ENCODE results near the gene CRADD.

DNA sequence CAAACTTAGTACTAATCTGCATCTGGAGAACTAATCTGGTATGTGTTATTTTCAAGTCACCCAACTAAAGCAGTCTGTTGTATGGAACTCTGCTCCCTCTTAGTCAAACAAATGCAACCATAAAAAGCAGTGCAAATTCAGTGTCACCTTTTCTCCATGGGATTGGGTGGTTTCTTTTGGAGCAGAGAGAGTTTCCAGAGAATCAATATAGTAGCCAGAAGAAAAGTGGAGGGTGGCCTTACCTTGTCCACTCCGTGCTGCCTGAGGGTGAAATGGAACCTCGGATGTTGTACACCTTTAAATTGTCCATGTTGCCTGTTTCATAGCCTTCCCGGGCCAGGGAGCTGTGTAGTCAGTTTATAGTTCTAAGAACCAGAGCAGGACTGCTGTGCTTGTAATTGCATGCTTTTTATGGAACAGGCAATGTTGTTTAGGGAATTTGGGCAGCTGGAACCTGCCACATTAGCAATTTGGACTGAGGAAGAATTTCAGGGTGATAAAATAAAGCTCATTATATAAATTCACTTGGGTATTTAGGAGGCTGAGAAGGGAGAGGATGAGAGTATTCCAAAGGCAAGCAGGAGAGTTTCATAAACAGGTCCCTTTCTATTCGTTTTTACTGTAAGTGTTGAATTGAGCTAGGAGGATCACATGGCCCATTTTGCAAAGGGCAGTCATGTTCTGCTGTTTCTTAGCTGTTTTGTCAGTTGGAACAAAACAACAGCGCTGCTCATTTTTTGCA lies 60.5 kb downstream of the CRADD start:
- TF ChIP-seq, protein P1, sequence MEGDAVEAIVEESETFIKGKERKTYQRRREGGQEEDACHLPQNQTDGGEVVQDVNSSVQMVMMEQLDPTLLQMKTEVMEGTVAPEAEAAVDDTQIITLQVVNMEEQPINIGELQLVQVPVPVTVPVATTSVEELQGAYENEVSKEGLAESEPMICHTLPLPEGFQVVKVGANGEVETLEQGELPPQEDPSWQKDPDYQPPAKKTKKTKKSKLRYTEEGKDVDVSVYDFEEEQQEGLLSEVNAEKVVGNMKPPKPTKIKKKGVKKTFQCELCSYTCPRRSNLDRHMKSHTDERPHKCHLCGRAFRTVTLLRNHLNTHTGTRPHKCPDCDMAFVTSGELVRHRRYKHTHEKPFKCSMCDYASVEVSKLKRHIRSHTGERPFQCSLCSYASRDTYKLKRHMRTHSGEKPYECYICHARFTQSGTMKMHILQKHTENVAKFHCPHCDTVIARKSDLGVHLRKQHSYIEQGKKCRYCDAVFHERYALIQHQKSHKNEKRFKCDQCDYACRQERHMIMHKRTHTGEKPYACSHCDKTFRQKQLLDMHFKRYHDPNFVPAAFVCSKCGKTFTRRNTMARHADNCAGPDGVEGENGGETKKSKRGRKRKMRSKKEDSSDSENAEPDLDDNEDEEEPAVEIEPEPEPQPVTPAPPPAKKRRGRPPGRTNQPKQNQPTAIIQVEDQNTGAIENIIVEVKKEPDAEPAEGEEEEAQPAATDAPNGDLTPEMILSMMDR (IDR thresholded peaks at IDR 0.05), result no peak
- TF ChIP-seq EZH2phosphoT487 (IDR thresholded peaks at IDR 0.05) (no peak), EZH2 (IDR thresholded peaks at IDR 0.05) (no peak)
